HG03342 (cell line): ENCODE results near the gene SUPV3L1.
A peak's percentile ranks its signal among the peaks of the same experiment; 100 is the strongest.
"Not testable (repeated sequence)": the region's sequence is repeated elsewhere in the genome, so short reads cannot be mapped to it uniquely, and the experiment has no call there.

Experiments used
- ATAC-seq: cut with Tn5 transposase; IDR thresholded peaks from one replicate; pipeline ENCODE4 v1.9.1; 2021; ENCODE audit warnings: mild to moderate bottlenecking, moderate library complexity; ENCODE audit not compliant: unreplicated experiment

Gene SUPV3L1

GRCh38 chr10:69228151-69228550, 48.1 kb downstream of the SUPV3L1 start:
- ATAC-seq, result no peak

GRCh38 chr10:69229616-69229916, 49.5 kb downstream of the SUPV3L1 start:
- no peak for ATAC-seq

- no peak for ATAC-seq
Measured at GRCh38 chr10:69230128-69230527, 50.1 kb downstream of the SUPV3L1 start.

- no peak for ATAC-seq
Measured at GRCh38 chr10:69232252-69232651, 52.2 kb downstream of the SUPV3L1 start.

- ATAC-seq, result no peak
Measured at GRCh38 chr10:69232736-69233480, 52.9 kb downstream of the SUPV3L1 start.

- ATAC-seq, result no peak
Measured at GRCh38 chr10:69234447-69234846, 54.4 kb downstream of the SUPV3L1 start.

GRCh38 chr10:69237528-69238159, 57.6 kb downstream of the SUPV3L1 start:
- peak; percentile 96 for ATAC-seq

GRCh38 chr10:69239136-69239535, 59.1 kb downstream of the SUPV3L1 start:
- ATAC-seq, result no peak

- ATAC-seq, result no peak
Measured at GRCh38 chr10:69239816-69240434, 59.9 kb downstream of the SUPV3L1 start.

- ATAC-seq, result no peak
Measured at GRCh38 chr10:69240455-69240854, 60.4 kb downstream of the SUPV3L1 start.

GRCh38 chr10:69241575-69241974, 61.5 kb downstream of the SUPV3L1 start:
- ATAC-seq, result no peak

- ATAC-seq, result no peak
Measured at GRCh38 chr10:69242040-69242851, 62.2 kb downstream of the SUPV3L1 start.

- no peak for ATAC-seq
Measured at GRCh38 chr10:69242852-69243212, 62.8 kb downstream of the SUPV3L1 start.

- ATAC-seq, result no peak
Measured at GRCh38 chr10:69243817-69244216, 63.8 kb downstream of the SUPV3L1 start.

- no peak for ATAC-seq
Measured at GRCh38 chr10:69246036-69246435, 66.0 kb downstream of the SUPV3L1 start.

GRCh38 chr10:69246581-69247312, 66.7 kb downstream of the SUPV3L1 start:
- no peak for ATAC-seq

- no peak for ATAC-seq
Measured at GRCh38 chr10:69247313-69247710, 67.3 kb downstream of the SUPV3L1 start.

- no peak for ATAC-seq
Measured at GRCh38 chr10:69248117-69248730, 68.2 kb downstream of the SUPV3L1 start.

- ATAC-seq, result no peak
Measured at GRCh38 chr10:69250041-69250440, 70.0 kb downstream of the SUPV3L1 start.

- not testable (repeated sequence) for ATAC-seq
Measured at GRCh38 chr10:69251417-69251816, 71.4 kb downstream of the SUPV3L1 start.
